IMR-90 (cell line): ENCODE measurements around the gene NCKAP5. TPM values are rescaled to one million over a fixed set of nuclear protein-coding genes. Genes with fewer than 3 reads are reported as not detected.

Experiments
- ATAC-seq: fragments of 200-7000 bp; cut with Tn5 transposase; 2 replicates; pipeline ENCODE4 v1.9.1; 2020; ENCODE audit warnings: low read depth, mild to moderate bottlenecking, moderate library complexity
- BruUV-seq: library from RNA; stranded (reverse); fragments of 400-500 nt; replicated peaks from 2 replicates; lab custom pipeline; 2021; lab: Mats Ljungman, UMichigan
- CTCF ChIA-PET: fragments of 300-600 bp; formaldehyde crosslinking; extraction: SDS; loops from one replicate; lab custom pipeline; 2021; ENCODE audit warnings: antibody characterized with exemption; lab: Yijun Ruan, JAX
- POLR2A ChIA-PET: fragments of 300-600 bp; sonication (Branson Sonifier 250); formaldehyde crosslinking; loops from one replicate; lab custom pipeline; 2022; ENCODE audit warnings: antibody characterized with exemption; ENCODE audit not compliant: unreplicated experiment; lab: Charles Lee
- DNase-seq: peaks from one replicate; pipeline ENCODE4 v3.0.0; 2013
- H2AFZ ChIP-seq: replicated peaks from 2 replicates; pipeline ENCODE3; 2013; ENCODE audit warnings: low read length, mild to moderate bottlenecking; ENCODE audit not compliant: poor library complexity
- H2AK5ac ChIP-seq: 2 replicates; pipeline ENCODE4 v1.6.1; 2013; ENCODE audit warnings: low read depth, low read length, inconsistent platforms
- H2AK9ac ChIP-seq: replicated peaks from 2 replicates; pipeline ENCODE3; 2013; ENCODE audit warnings: mild to moderate bottlenecking, low read depth, low read length, moderate library complexity; ENCODE audit not compliant: poor library complexity
- H2BK120ac ChIP-seq: 2 replicates; pipeline ENCODE4 v1.6.1; 2013; ENCODE audit warnings: low read depth, low read length, inconsistent platforms
- H2BK15ac ChIP-seq: 3 replicates; pipeline ENCODE4 v1.6.1; 2013; ENCODE audit warnings: low read depth, low read length, inconsistent platforms
- H2BK20ac ChIP-seq: 2 replicates; pipeline ENCODE4 v1.6.1; 2013; ENCODE audit warnings: low read depth, mild to moderate bottlenecking, inconsistent platforms, low read length, moderate library complexity
- H2BK5ac ChIP-seq: 2 replicates; pipeline ENCODE4 v1.6.1; 2013; ENCODE audit warnings: mild to moderate bottlenecking, low read depth, low read length, inconsistent platforms; ENCODE audit not compliant: poor library complexity, severe bottlenecking
- H3K14ac ChIP-seq: replicated peaks from 2 replicates; pipeline ENCODE4 v1.6.1; 2013; ENCODE audit warnings: low read depth, low read length, inconsistent platforms
- H3K18ac ChIP-seq: 2 replicates; pipeline ENCODE4 v1.6.1; 2013; ENCODE audit warnings: low read depth, low read length, control low read depth
- H3K23ac ChIP-seq: 2 replicates; pipeline ENCODE4 v1.6.1; 2013; ENCODE audit warnings: low read depth, low read length, inconsistent platforms
- H3K27ac ChIP-seq: 2 replicates; pipeline ENCODE4 v1.5.1; 2013; ENCODE audit warnings: mild to moderate bottlenecking, control low read depth, low read length; ENCODE audit not compliant: insufficient read depth
- H3K27me3 ChIP-seq: 2 replicates; pipeline ENCODE4 v1.6.1; 2013; ENCODE audit warnings: low read length; ENCODE audit not compliant: control insufficient read depth, insufficient read depth
- H3K36me3 ChIP-seq: 2 replicates; pipeline ENCODE4 v1.6.1; 2013; ENCODE audit warnings: low read length, mixed read lengths; ENCODE audit not compliant: control insufficient read depth, insufficient read depth
- H3K4ac ChIP-seq: 2 replicates; pipeline ENCODE4 v1.6.1; 2013; ENCODE audit warnings: low read depth, low read length, inconsistent platforms
- H3K4me1 ChIP-seq: 2 replicates; pipeline ENCODE4 v1.6.1; 2013; ENCODE audit warnings: low read length, mixed read lengths; ENCODE audit not compliant: control insufficient read depth, insufficient read depth
- H3K4me2 ChIP-seq: 2 replicates; pipeline ENCODE4 v1.6.1; 2013; ENCODE audit warnings: low read depth, mild to moderate bottlenecking, control low read depth, low read length, moderate library complexity
- H3K4me3 ChIP-seq: 2 replicates; pipeline ENCODE4 v1.5.1; 2013; ENCODE audit warnings: low read depth, mild to moderate bottlenecking, control low read depth, low read length, moderate library complexity; ENCODE audit not compliant: insufficient read depth
- H3K56ac ChIP-seq: 2 replicates; pipeline ENCODE4 v1.6.1; 2013; ENCODE audit warnings: low read length, inconsistent platforms; ENCODE audit not compliant: insufficient read depth; ENCODE audit errors: extremely low read depth
- H3K79me1 ChIP-seq, 2 experiments: 2 replicates each; pipeline ENCODE4 v1.6.1; 2013; ENCODE audit warnings: low read length in 2 of 2, inconsistent platforms in 1 of 2, low read depth in 1 of 2
- H3K9ac ChIP-seq: 2 replicates; pipeline ENCODE4 v1.6.1; 2013; ENCODE audit warnings: low read depth, low read length, control low read depth
- H3K9me1 ChIP-seq: 2 replicates; pipeline ENCODE4 v1.6.1; 2013; ENCODE audit warnings: low read length, inconsistent platforms; ENCODE audit not compliant: insufficient read depth
- H3K9me3 ChIP-seq: 2 replicates; pipeline ENCODE4 v1.6.1; 2013; ENCODE audit warnings: low read length; ENCODE audit not compliant: control insufficient read depth, insufficient read depth
- H4K20me1 ChIP-seq: 2 replicates; pipeline ENCODE4 v1.6.1; 2013; ENCODE audit warnings: low read length, inconsistent platforms; ENCODE audit not compliant: insufficient read depth
- H4K5ac ChIP-seq: 2 replicates; pipeline ENCODE4 v1.6.1; 2013; ENCODE audit warnings: mild to moderate bottlenecking, low read depth, low read length, control low read depth
- H4K8ac ChIP-seq, 2 experiments: 2 replicates each; pipeline ENCODE4 v1.6.1; 2013; ENCODE audit warnings: low read depth in 2 of 2, low read length in 2 of 2, control low read depth in 1 of 2, inconsistent platforms in 1 of 2
- H4K91ac ChIP-seq: 2 replicates; pipeline ENCODE4 v1.6.1; 2013; ENCODE audit warnings: low read depth, low read length, inconsistent platforms; ENCODE audit not compliant: insufficient read depth
- BHLHE40 ChIP-seq: fragments of 150-350 bp; IDR thresholded peaks from 2 replicates; pipeline ENCODE4 v1.6.1; 2016; ENCODE audit warnings: mild to moderate bottlenecking, low read depth, low read length
- CEBPB ChIP-seq: IDR thresholded peaks from 2 replicates; pipeline ENCODE4 v1.6.1; 2012; ENCODE audit warnings: low read depth, low read length, improper control_type of control experiment
- CHD1 ChIP-seq: IDR thresholded peaks from 2 replicates; pipeline ENCODE4 v1.6.1; 2012; ENCODE audit warnings: low read depth, low read length, improper control_type of control experiment
- CTCF ChIP-seq: conservative IDR thresholded peaks from 2 replicates; pipeline ENCODE4 v1.5.1; 2012; ENCODE audit warnings: mild to moderate bottlenecking, low read depth, low read length, improper control_type of control experiment
- ELK1 ChIP-seq: fragments of 150-350 bp; IDR thresholded peaks from 2 replicates; pipeline ENCODE4 v1.6.1; 2016; ENCODE audit warnings: low read depth, mild to moderate bottlenecking, low read length, moderate library complexity, borderline replicate concordance
- FOS ChIP-seq: fragments of 150-350 bp; IDR thresholded peaks from 2 replicates; pipeline ENCODE4 v1.6.1; 2016; ENCODE audit warnings: low read depth, low read length
- MAFK ChIP-seq: IDR thresholded peaks from 2 replicates; pipeline ENCODE4 v1.6.1; 2012; ENCODE audit warnings: low read depth, low read length, improper control_type of control experiment
- MAZ ChIP-seq: IDR thresholded peaks from 2 replicates; pipeline ENCODE4 v1.6.1; 2012; ENCODE audit warnings: low read depth, mild to moderate bottlenecking, low read length, improper control_type of control experiment, moderate library complexity, borderline replicate concordance
- MXI1 ChIP-seq: IDR thresholded peaks from 2 replicates; pipeline ENCODE4 v1.6.1; 2012; ENCODE audit warnings: low read depth, mild to moderate bottlenecking, low read length, moderate library complexity, borderline replicate concordance
- NFE2L2 ChIP-seq: fragments of 150-350 bp; IDR thresholded peaks from 2 replicates; pipeline ENCODE4 v1.6.1; 2016; ENCODE audit warnings: low read depth, mild to moderate bottlenecking, low read length
- POLR2A ChIP-seq: IDR thresholded peaks from 2 replicates; pipeline ENCODE4 v1.6.1; 2012; ENCODE audit warnings: mild to moderate bottlenecking, low read depth, low read length
- RAD21 ChIP-seq: IDR thresholded peaks from 2 replicates; pipeline ENCODE4 v1.6.1; 2012; ENCODE audit warnings: low read length, improper control_type of control experiment
- RCOR1 ChIP-seq: IDR thresholded peaks from 2 replicates; pipeline ENCODE4 v1.6.1; 2012; ENCODE audit warnings: mild to moderate bottlenecking, low read length, improper control_type of control experiment; ENCODE audit not compliant: insufficient replicate concordance
- RFX5 ChIP-seq: IDR thresholded peaks from 2 replicates; pipeline ENCODE4 v1.8.0; 2012; ENCODE audit warnings: low read depth, mild to moderate bottlenecking, low read length, moderate library complexity
- SMC3 ChIP-seq: fragments of 150-350 bp; IDR thresholded peaks from 2 replicates; pipeline ENCODE4 v1.6.1; 2016; ENCODE audit warnings: low read depth, mild to moderate bottlenecking, antibody characterized with exemption, low read length, moderate library complexity
- USF2 ChIP-seq: fragments of 150-350 bp; IDR thresholded peaks from 2 replicates; pipeline ENCODE4 v1.6.1; 2017; ENCODE audit warnings: mild to moderate bottlenecking, antibody characterized with exemption, low read length, low read depth
- WGBS, 2 experiments: methylation state at CpG; one replicate each; pipeline versions ENCODE4 v1.1.5 to v1.1.7; 2013; ENCODE audit warnings: missing lambda C conversion rate in 2 of 2; ENCODE audit not compliant: insufficient read length in 1 of 2; ENCODE audit errors: extremely low coverage in 2 of 2; 5-methylcytosine and 5-hydroxymethylcytosine counted together
- dilution Hi-C: fragments of 300-500 bp; cut with HindIII; formaldehyde crosslinking; loops from one replicate; pipeline ENCODE4 v1.14.3; 2018; ENCODE audit warnings: low sequenced_read_pairs; ENCODE audit not compliant: unreplicated experiment
- in situ Hi-C: fragments of 300-500 bp; cut with MboI; formaldehyde crosslinking; loops from 3 replicates; pipeline ENCODE4 v1.14.3; 2019; ENCODE audit warnings: low sequenced_read_pairs, inconsistent platforms, mixed read lengths
- intact Hi-C: fragments of 100-400 bp; cut with micrococcal nuclease; formaldehyde crosslinking; loops from 2 replicates; pipeline ENCODE4 v1.10.0; 2022
- polyA plus RNA-seq, 3 experiments: library from polyadenylated mRNA; depleted of rRNA; stranded (reverse); fragments of >200 nt; gene quantifications; 2 replicates each; pipeline ENCODE4 v1.2.3, GENCODE V29; 2012; ENCODE audit warnings: low replicate concordance in 1 of 3
- total RNA-seq: library from RNA; depleted of rRNA; stranded (reverse); fragments of >200 nt; gene quantifications from 2 replicates; pipeline ENCODE4 v1.2.3, GENCODE V29; 2012

The NCKAP5 gene
- total and polyA plus RNA-seq, 2 of the 4 experiments (the other 2 are of a cell fraction), result 2.7 to 3.9 TPM

- no peak overlapping the region for H2BK15ac ChIP-seq
- H2BK120ac ChIP-seq, result no peak overlapping the region
- no peak for DNase-seq
- no peak overlapping the region for H4K91ac ChIP-seq
- TF ChIP-seq BHLHE40, result no peak
- no peak for TF ChIP-seq MXI1
- no peak for TF ChIP-seq CHD1
- TF ChIP-seq RFX5, result no peak
- no peak for TF ChIP-seq POLR2A
- no peak for TF ChIP-seq SMC3
- no peak for TF ChIP-seq USF2
- TF ChIP-seq CTCF, result no peak
- TF ChIP-seq FOS, result no peak
- TF ChIP-seq RCOR1, result no peak
- TF ChIP-seq MAZ, result no peak
- no peak for TF ChIP-seq NFE2L2
- TF ChIP-seq ELK1, result no peak
- no peak for TF ChIP-seq MAFK
- TF ChIP-seq CEBPB, result no peak
- no peak for TF ChIP-seq RAD21
- H3K4ac ChIP-seq, result no peak overlapping the region; the same call in 1 of the 2 replicates
- H2AFZ ChIP-seq, result no peak overlapping the region
- H3K27ac ChIP-seq, result no peak overlapping the region
- H3K56ac ChIP-seq, result no peak overlapping the region
- intact Hi-C loops, result no loop called here
- H3K79me1 ChIP-seq, result no peaks in the 10 kb centered on the region
- H2BK20ac ChIP-seq, result no peak overlapping the region
- H2AK9ac ChIP-seq, result no peak overlapping the region
- peaks cover 8% of the 10 kb centered on the region for H3K4me1 ChIP-seq
- H3K9me3 ChIP-seq, result no peaks in the 10 kb centered on the region
- no peak overlapping the region for H3K9ac ChIP-seq
- H3K4me2 ChIP-seq, result no peak overlapping the region
- no peaks in the 10 kb centered on the region for H4K20me1 ChIP-seq
- no peaks in the 10 kb centered on the region for H3K9me1 ChIP-seq
- no peak overlapping the region for H4K5ac ChIP-seq
- BruUV-seq, result no TSS peak
- H3K36me3 ChIP-seq, result no peaks in the 10 kb centered on the region
- no peak overlapping the region for H3K23ac ChIP-seq
- WGBS, 2 experiments, result 90% methylated on average over 2 of the region's 10 CpGs; no CpG with 5 or more reads in 1 of the 2 experiments
- dilution Hi-C loops, result no loop called here
- in situ Hi-C loops, result no loop called here
- H3K4me3 ChIP-seq, result no peak overlapping the region
- H4K8ac ChIP-seq, result no peak overlapping the region
- no peak overlapping the region for H2BK5ac ChIP-seq
- H3K18ac ChIP-seq, result no peak overlapping the region
- H3K14ac ChIP-seq, result no peak overlapping the region
- H2AK5ac ChIP-seq, result no peak overlapping the region
- ATAC-seq, result no peak
- no peaks in the 10 kb centered on the region; the same call in 1 of the 2 replicates for H3K27me3 ChIP-seq
- ChIA-PET POLR2A (no interaction called here), CTCF (no interaction called here)
These were observed 31.5 kb upstream of the NCKAP5 start for GRCh38 chr2:133599811-133600210.
